GM21723 (cell line): ENCODE results near the gene RABGGTA.
A peak's percentile ranks its signal among the peaks of the same experiment; 100 is the strongest.

Experiments used
- ATAC-seq: cut with Tn5 transposase; IDR thresholded peaks from one replicate; pipeline ENCODE4 v1.9.1; 2021; ENCODE audit warnings: mild to moderate bottlenecking, moderate library complexity; ENCODE audit not compliant: unreplicated experiment

Gene RABGGTA, protein sequence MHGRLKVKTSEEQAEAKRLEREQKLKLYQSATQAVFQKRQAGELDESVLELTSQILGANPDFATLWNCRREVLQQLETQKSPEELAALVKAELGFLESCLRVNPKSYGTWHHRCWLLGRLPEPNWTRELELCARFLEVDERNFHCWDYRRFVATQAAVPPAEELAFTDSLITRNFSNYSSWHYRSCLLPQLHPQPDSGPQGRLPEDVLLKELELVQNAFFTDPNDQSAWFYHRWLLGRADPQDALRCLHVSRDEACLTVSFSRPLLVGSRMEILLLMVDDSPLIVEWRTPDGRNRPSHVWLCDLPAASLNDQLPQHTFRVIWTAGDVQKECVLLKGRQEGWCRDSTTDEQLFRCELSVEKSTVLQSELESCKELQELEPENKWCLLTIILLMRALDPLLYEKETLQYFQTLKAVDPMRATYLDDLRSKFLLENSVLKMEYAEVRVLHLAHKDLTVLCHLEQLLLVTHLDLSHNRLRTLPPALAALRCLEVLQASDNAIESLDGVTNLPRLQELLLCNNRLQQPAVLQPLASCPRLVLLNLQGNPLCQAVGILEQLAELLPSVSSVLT

DNA sequence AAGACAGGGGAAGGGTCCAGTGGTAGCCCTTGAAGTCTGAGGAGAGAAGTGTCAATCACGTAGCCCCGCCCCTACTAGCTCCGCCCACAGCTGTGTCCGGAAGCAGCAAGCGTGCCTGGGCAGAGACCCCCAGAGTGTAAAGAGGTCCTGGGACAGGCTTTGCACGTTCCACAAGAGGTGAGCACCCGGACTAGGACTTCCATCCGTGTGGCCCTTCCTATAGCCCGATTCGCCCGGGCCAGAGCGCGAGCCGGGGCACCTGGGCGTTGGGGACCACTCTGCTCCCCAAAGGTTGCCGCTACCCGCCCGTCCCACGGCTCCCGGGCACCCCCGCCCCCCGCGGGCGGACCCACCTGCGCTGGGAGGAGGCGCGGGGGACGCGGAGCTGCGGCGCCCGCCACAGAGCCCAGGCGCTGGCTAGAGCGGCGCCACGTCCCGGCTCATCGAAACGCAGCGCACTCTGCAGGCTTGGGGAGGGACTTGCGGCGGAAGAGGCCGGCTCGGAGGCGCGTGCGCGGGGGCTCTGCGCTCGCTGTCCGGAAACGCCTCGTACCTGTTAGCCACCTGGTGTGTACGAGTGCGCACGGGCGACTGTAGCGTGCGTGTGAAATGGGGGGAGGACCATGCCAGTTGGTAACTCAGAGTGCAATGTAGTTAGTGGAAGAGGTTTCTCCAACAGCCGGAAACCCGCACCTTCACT is at the start of gene RABGGTA:
TSS of gene RABGGTA (minus strand) at position 464 of the 700 bp plus-strand sequence. CDS start 482 bp downstream, outside the sequence.
- peak; percentile 83 for ATAC-seq

DNA sequence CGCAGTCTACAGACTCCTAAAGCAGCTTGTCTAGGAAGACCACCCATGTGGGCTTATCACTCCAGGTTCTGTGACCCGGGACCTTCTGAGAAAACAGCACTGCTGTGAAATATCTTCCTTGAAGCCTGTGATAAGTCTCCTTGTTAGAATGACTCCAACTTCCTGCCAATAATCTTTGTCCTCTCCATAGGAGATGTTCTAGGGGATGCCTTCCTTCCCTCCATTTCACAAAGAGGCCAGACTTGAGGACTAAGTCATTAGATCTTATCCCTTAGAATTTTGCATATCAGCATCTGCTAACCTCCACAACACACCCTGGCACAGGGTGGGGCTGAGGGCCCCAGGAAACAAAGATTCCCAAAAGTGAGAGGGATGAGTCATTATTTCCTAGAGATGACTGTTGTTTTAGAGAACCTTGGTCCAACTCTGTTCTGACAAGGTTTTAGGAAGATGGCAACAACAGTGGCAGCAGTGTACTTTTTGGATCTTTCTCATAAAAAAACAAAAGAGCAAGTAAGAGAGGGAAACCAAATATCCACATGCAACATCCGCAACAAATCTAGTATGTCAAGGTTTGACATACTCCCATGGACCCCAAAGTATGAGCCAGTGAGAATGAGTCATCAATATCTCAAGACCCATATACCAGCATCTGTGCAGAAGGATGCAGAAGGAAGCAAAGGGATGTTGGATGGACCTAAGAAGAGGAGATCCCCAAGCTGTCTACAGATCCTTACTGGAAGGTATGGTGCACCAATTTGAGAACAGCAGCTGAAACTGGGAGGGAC is 45.9 kb upstream of the RABGGTA start:
- no peak for ATAC-seq

DNA sequence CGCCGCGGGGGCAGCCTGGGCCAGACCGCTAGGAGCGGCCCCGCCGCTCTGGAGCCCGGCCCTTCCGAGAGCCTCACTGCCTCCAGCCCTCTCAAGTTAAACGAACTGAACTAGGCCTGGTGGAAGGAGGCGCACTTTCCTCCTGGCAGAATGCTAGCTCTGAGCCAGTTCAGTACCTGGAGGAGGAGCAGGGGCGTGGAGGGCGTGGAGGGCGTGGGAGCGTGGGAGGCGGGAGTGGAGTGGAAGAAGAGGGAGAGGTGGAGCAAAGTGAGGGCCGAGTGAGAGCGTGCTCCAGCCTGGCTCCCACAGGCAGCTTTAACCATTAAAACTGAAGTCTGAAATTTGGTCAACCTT is 45.2 kb upstream of the RABGGTA start:
- ATAC-seq: no peak

DNA sequence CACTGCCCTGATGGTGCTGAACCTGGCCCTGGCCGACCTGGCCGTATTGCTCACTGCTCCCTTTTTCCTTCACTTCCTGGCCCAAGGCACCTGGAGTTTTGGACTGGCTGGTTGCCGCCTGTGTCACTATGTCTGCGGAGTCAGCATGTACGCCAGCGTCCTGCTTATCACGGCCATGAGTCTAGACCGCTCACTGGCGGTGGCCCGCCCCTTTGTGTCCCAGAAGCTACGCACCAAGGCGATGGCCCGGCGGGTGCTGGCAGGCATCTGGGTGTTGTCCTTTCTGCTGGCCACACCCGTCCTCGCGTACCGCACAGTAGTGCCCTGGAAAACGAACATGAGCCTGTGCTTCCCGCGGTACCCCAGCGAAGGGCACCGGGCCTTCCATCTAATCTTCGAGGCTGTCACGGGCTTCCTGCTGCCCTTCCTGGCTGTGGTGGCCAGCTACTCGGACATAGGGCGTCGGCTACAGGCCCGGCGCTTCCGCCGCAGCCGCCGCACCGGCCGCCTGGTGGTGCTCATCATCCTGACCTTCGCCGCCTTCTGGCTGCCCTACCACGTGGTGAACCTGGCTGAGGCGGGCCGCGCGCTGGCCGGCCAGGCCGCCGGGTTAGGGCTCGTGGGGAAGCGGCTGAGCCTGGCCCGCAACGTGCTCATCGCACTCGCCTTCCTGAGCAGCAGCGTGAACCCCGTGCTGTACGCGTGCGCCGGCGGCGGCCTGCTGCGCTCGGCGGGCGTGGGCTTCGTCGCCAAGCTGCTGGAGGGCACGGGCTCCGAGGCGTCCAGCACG is 44.6 kb upstream of the RABGGTA start:
- ATAC-seq: no peak

DNA sequence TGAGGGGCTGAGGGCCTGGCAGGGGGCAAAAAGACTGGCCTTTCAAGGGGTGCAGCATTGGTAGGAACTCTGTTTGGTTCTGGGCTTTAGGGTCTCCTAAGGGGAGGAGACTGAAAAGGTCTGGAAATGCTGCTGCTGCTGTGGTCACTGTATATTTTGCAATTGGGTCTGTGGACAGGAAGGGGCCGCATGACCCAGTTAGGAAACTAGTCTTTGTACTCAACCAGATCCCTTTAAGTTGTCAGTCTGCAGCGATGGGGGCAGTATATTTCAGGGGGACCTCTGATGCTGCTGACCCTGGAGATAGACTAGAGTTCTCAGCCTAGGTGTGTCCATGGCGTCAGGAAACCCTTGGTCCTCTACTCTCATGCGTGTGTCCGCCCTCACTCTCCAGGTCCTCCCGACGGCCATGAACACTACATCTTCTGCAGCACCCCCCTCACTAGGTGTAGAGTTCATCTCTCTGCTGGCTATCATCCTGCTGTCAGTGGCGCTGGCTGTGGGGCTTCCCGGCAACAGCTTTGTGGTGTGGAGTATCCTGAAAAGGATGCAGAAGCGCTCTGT is 43.9 kb upstream of the RABGGTA start:
- ATAC-seq: no peak

DNA sequence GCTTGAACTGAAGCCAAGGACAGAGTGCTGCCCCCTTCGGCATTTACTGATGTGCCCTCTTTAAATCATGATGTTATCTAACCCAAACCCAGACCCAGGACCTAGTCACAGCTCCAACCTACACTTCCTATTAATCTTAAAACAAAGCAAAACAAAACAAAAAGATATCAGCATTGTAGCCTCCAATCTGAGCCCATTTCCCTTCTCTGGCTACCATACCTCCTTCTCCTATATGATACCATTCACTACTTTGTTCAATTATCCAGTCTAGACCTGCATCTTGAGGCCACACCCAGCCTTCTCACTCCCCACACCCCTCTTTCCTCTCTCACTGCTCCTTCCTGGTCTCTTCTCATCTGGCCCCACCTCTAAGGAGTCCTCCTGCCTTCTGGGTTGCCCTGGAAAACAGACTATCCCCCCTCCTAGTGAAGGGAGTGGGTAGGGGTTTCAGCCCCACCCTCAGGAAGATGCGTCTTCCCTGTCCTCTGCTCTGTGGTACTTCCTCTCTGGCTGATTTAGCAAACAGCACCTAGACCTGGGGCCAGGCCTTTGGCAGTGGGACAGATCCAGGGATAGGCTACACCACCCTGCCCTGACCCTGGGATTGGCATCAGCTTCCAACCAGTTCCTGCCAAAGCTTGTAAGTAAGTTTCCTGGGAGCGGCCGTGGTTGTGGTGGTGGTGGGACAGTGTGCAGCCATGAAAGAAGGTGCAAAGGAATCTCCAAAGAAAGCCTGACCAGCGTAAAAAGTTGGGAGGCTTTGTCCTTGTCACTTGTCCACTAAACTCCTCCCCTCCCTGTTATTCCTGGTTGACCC is 43.2 kb upstream of the RABGGTA start:
- no peak for ATAC-seq

DNA sequence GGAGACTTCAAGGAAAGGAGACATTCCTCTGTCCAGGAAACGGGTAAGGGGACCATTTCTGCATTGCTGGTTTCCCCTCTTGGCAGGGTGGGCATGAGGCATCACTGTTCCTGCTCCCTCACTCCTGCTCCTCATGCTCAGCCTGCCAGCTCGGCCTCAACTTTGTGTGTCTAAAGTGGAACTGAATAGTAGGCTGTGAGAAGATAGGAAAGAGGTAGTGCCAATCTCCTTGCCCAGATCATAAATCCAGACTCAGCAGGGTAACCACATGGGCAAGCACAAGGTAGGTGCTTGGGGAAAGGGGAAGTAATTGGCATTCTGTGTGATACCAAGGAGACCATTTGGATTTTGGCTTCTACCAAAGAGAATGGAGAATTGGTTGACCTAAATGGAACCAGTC is 42.5 kb upstream of the RABGGTA start:
- ATAC-seq: no peak

DNA sequence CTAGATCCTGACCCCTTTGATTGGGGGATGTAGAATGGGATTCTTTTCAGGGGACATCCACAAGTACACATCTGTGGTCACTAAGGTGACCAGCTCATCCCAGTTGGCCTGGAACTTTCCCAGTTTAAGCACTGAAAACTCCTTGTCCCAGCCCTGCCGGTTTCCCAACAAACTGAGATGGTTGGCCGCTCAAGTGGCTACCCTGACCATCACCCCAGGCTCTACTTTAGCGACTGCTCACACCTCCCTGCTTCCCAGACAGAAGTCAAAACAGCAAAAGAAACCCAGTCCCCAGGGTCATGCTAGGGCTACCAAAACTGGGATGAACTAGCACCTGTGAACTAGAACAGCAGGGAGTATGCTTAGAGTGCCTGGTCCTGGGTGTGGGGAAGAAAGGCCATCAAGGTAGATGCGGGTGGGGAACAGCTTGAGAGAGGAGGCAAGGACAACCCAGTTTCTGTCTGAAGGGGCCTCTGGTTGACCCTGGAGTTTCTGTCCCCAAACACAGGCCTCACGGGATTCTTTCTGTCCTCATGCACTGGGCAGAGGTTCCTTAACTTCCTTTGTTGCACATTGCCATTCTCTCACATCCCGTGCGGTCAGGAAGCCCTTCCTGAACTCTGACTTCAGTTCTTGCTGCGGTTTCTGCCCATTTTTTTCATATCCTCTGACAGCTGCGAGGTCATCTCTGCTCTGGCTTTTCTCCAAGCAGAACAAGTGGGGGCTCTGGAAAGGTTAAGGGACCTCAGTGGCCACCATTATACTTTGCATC is 41.5 kb upstream of the RABGGTA start:
- ATAC-seq: no peak

DNA sequence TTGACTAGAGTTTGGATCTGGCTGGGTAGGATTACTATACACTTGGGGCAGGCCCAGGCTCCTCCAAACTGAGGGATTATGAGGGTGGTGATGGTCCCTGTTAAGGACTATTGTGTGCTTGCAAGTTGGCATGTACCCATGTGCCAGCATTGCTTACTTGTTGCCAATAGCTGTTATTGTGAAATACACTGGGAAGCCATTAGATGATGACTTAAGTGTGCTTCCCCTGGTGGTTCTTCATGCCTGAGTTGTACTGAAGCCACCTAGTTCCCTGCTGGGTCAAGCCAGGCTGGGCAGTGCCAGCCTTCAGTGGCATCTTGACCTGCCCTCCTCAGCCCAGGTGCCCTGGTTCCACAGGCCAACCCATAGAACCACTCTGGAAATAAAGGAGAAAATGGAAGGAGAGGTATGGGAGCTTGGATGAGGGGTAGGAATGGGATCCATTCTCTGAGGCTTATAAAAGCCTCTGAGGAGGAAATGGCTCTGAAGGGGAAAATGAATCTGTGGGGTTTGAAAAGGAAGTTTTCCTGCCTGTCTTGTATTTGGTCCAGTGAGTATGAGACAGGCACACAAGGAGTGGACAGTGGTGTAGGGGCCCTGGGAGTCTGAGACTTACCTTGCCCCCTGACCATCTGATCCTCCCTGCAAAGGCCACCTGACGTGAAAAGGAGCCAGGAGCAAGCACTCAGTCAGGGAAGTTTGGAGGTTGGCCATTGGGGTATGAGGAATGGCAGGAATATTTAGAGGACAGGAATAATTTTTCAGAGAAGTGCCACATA is 40.6 kb upstream of the RABGGTA start:
- ATAC-seq: no peak

DNA sequence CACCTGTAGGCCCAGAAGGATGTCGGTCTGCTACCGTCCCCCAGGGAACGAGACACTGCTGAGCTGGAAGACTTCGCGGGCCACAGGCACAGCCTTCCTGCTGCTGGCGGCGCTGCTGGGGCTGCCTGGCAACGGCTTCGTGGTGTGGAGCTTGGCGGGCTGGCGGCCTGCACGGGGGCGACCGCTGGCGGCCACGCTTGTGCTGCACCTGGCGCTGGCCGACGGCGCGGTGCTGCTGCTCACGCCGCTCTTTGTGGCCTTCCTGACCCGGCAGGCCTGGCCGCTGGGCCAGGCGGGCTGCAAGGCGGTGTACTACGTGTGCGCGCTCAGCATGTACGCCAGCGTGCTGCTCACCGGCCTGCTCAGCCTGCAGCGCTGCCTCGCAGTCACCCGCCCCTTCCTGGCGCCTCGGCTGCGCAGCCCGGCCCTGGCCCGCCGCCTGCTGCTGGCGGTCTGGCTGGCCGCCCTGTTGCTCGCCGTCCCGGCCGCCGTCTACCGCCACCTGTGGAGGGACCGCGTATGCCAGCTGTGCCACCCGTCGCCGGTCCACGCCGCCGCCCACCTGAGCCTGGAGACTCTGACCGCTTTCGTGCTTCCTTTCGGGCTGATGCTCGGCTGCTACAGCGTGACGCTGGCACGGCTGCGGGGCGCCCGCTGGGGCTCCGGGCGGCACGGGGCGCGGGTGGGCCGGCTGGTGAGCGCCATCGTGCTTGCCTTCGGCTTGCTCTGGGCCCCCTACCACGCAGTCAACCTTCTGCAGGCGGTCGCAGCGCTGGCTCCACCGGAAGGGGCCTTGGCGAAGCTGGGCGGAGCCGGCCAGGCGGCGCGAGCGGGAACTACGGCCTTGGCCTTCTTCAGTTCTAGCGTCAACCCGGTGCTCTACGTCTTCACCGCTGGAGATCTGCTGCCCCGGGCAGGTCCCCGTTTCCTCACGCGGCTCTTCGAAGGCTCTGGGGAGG is 39.5 kb upstream of the RABGGTA start, which contains the start of gene LTB4R:
TSS of gene LTB4R (plus strand) at position 857 of the 959 bp plus-strand sequence. CDS start 4,150 bp downstream, outside the sequence.
- ATAC-seq: peak; percentile 73

DNA sequence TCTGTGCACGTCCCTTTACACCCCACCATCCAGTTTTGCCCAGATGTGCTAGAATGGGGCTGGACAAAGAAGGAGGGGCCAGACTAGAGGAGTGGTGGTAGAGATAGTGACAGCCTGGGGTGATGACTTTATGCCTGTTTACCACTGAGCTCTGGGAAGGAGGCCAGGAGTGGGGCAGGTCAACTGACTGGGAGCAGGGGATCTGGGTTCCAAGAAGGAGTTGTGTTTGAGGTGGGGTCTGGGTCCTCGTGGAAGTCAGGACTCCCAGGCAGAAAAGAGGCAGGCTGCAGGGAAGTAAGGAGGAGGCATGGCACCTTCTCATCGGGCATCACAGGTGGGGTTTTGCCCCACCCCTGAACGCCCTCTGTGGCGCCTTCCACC is 38.9 kb upstream of the RABGGTA start:
- ATAC-seq: no peak

DNA sequence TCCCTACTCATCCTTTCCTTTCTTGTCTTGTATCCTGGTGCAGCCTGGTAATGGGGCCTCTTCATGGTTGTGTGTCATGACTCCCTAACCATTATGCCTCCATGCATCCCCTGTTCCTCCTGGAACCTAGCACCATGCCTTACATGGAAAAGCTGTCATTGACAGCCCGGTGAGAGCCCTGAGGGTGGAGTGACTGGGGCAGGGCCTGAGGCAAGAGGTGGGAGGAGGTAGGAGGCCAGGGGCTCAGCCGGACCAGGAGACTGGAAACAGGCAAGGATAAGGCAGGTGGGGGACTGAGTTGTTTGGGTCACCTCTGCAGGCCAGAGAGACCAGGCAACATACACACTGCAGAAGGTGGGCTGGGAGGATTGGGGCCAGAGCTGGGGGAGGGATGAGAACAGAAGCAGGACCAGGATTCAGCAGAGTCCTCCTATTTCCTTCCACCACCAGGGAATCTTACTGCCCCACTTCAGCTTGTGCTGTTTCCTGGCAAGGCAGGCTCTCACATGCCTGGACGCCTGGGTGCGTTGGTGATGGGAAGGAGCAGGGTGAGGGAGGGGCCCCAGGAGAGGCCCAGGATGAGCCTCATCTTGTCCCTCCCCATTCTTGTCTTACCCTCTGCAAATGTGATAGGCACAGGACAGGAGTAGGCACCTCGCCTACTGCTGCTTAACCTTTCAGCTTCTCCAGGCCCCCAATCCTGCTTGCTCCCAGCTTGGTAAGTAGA is 38.3 kb upstream of the RABGGTA start, which contains the start of gene LTB4R2:
TSS of gene LTB4R2 (plus strand) at position 603 of the 727 bp plus-strand sequence. CDS start 525 bp downstream, outside the sequence.
- no peak for ATAC-seq

DNA sequence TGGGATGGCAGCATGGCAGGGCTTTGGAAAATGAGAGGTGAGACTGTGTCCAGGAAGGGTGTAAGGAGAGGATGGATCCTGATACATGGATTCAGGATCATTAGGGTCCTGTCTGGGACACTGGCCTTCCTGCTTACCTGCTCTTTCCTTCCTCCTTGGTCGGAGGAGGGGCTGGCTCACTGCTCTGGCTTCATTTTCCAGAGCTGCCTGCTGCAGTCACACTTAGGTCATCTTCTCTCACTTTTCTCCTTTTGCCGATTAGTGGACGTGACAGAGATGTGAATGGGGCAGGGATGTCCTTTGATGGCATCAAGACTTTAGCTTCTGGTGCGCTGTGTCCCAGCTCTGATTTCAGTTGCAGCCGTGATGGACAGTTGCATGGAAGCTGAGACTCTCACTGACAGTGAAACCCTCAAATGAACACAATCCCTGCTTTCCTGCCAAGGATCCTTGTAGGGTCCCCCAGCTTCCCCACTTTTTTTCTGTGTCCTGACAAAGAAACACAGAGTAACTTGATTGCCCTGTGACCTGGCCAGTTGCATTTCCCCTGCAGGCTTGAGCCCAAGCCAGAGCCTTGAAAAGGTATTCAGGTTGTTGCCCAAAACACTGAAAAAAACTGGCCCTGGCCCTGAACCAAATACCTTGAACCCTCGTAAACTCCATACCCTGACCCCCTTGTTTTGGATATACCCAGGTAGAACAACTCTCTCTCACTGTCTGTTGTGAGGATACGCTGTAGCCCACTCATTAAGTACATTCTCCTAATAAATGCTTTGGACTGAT is 37.1 kb upstream of the RABGGTA start:
- no peak for ATAC-seq

DNA sequence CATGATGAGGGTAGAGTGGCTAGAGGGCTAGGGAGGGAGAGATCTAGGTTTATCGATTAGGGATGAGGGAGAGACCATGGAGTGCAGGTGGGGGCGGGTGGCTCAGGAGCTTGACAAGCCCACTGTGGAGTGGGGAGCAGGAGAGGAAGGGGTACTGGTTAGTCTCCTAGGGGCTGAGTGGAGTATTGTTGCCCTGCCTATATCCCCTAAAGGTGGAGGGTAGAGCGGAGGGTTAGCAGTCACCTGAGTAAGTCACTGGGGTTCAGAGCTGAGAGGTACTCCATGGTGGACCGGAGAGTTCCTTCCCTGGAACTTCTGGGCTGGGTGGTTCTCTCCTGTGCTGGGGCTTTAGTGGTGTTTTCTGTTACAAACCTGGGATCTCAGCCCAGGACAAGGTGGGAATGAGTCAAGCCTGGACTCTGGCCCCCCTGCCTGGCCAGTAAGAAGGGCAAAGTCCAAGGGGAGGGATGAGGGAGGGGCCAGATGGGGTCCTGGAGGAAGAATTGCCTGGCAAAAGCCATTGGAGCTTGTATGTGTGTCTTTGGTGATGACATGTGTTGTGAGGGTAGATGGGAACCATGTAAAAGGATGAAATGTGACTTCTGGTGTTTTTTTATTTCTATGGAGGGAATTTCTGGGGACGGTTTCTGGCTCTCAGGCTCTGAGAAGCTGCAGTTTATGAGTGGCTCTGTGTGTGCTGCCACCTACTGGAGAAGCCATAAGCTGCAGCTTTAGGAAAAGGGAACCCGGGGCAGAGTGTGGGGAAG is 36.4 kb upstream of the RABGGTA start, which contains the start of gene CIDEB:
TSS of gene CIDEB (minus strand) at position 403 of the 767 bp plus-strand sequence. CDS start at position 284, 119 bp downstream.
- ATAC-seq: peak; percentile 30
